H1 (cell line): Measurements from ENCODE around the gene PLB1. TPM values are rescaled to one million over a fixed set of nuclear protein-coding genes. Genes with fewer than 3 reads are reported as not detected.

Experiments
- CTCF ChIA-PET: fragments of 300-600 bp; sonication (Branson Sonifier 250); formaldehyde crosslinking; loops from one replicate; lab custom pipeline; 2021; ENCODE audit not compliant: partially characterized antibody; lab: Charles Lee
- POLR2A ChIA-PET: fragments of 300-600 bp; sonication (Branson Sonifier 250); formaldehyde crosslinking; loops from one replicate; lab custom pipeline; 2021; ENCODE audit warnings: inconsistent platforms; ENCODE audit not compliant: partially characterized antibody; lab: Charles Lee
- DNase-seq, 2 experiments: peaks; one replicate each; pipeline versions ENCODE4 v3.0.0 to v3.0.0-alpha.2; 2010 to 2022; ENCODE audit warnings: low spot score in 2 of 2, low read depth in 1 of 2, mixed read lengths in 1 of 2
- FAIRE-seq: peaks from 2 replicates; lab custom pipeline; 2011; peaks lifted over from hg19 to GRCh38; lab: Jason Lieb, UNC
- H2AFZ ChIP-seq: 2 replicates; pipeline ENCODE4 v1.8.1; 2012; ENCODE audit warnings: low read length, inconsistent platforms
- H2AK5ac ChIP-seq: 2 replicates; pipeline ENCODE4 v1.6.1; 2013; ENCODE audit warnings: low read depth, low read length
- H2BK120ac ChIP-seq: replicated peaks from 2 replicates; pipeline ENCODE3; 2013; ENCODE audit warnings: low read depth, low read length, inconsistent platforms
- H2BK12ac ChIP-seq: 2 replicates; pipeline ENCODE4 v1.6.1; 2013; ENCODE audit warnings: low read depth, low read length
- H2BK15ac ChIP-seq: 2 replicates; pipeline ENCODE4 v1.6.1; 2013; ENCODE audit warnings: low read length
- H2BK20ac ChIP-seq: 2 replicates; pipeline ENCODE4 v1.6.1; 2013; ENCODE audit warnings: low read length
- H2BK5ac ChIP-seq: 2 replicates; pipeline ENCODE4 v1.6.1; 2013; ENCODE audit warnings: low read depth, low read length
- H3K14ac ChIP-seq: 2 replicates; pipeline ENCODE4 v1.6.1; 2013; ENCODE audit warnings: inconsistent platforms; ENCODE audit not compliant: insufficient read length
- H3K18ac ChIP-seq: 2 replicates; pipeline ENCODE4 v1.6.1; 2013; ENCODE audit warnings: low read length; ENCODE audit errors: extremely low read depth
- H3K23ac ChIP-seq: 2 replicates; pipeline ENCODE4 v1.6.1; 2013; ENCODE audit warnings: inconsistent platforms; ENCODE audit not compliant: insufficient read length
- H3K23me2 ChIP-seq: 2 replicates; pipeline ENCODE4 v1.6.1; 2013; ENCODE audit warnings: low read depth, low read length
- H3K27ac ChIP-seq: 2 replicates; pipeline ENCODE4 v1.6.1; 2011; ENCODE audit warnings: low read depth, low read length, inconsistent platforms
- H3K27me3 ChIP-seq, 4 experiments: replicated peaks in 1 of 4; 1 replicate in 1 of 4; 2 replicates in 3 of 4; pipeline versions ENCODE4 v1.6.1 to v1.8.1; 2011 to 2013; ENCODE audit warnings: low read length in 3 of 4, mild to moderate bottlenecking in 3 of 4, inconsistent platforms in 2 of 4, mixed read lengths in 2 of 4, moderate library complexity in 1 of 4; ENCODE audit not compliant: control insufficient read depth in 3 of 4, insufficient read depth in 3 of 4; ENCODE audit errors: extremely low read depth in 1 of 4
- H3K36me3 ChIP-seq, 4 experiments: 2 replicates each; pipeline versions ENCODE4 v1.6.1 to v1.8.1; 2011 to 2013; ENCODE audit warnings: mild to moderate bottlenecking in 4 of 4, low read length in 3 of 4, moderate library complexity in 2 of 4, control low read depth in 1 of 4, inconsistent platforms in 1 of 4; ENCODE audit not compliant: insufficient read depth in 4 of 4, control insufficient read depth in 2 of 4
- H3K4ac ChIP-seq: replicated peaks from 2 replicates; pipeline ENCODE3; 2013; ENCODE audit warnings: low read length, low read depth, mixed read lengths, inconsistent platforms; ENCODE audit not compliant: insufficient read length
- H3K4me1 ChIP-seq, 4 experiments: replicated peaks in 1 of 4; 1 replicate in 1 of 4; 2 replicates in 3 of 4; pipeline versions ENCODE4 v1.6.1 to v1.8.1; 2011 to 2013; ENCODE audit warnings: low read length in 3 of 4, inconsistent platforms in 2 of 4, mixed read lengths in 1 of 4; ENCODE audit not compliant: insufficient read depth in 4 of 4, control insufficient read depth in 3 of 4
- H3K4me2 ChIP-seq, 2 experiments: 2 replicates each; pipeline versions ENCODE4 v1.6.1 to v1.8.1; 2011 to 2013; ENCODE audit warnings: low read depth in 2 of 2, low read length in 2 of 2, control low read depth in 1 of 2, inconsistent platforms in 1 of 2, mild to moderate bottlenecking in 1 of 2; ENCODE audit not compliant: insufficient read depth in 1 of 2
- H3K4me3 ChIP-seq, 4 experiments: fragments of 200-600, 300-600 bp in 1 of 4; sonication (generic), shearing (Covaris generic), sonication (Bioruptor Twin) in 1 of 4; 2 replicates each; pipeline versions ENCODE4 v1.5.1 to v1.8.1; 2011 to 2016; ENCODE audit warnings: low read length in 4 of 4, low read depth in 3 of 4, control low read depth in 2 of 4, inconsistent platforms in 2 of 4, mild to moderate bottlenecking in 2 of 4, mixed read lengths in 1 of 4, moderate library complexity in 1 of 4; ENCODE audit not compliant: insufficient read depth in 2 of 4; ENCODE audit errors: extremely low read depth in 1 of 4
- H3K56ac ChIP-seq: replicated peaks from 2 replicates; pipeline ENCODE3; 2013; ENCODE audit warnings: low read depth, mild to moderate bottlenecking, mixed read lengths, low read length, inconsistent platforms; ENCODE audit not compliant: insufficient read length
- H3K79me1 ChIP-seq: 2 replicates; pipeline ENCODE4 v1.6.1; 2013; ENCODE audit warnings: low read depth, low read length, control low read depth
- H3K79me2 ChIP-seq, 2 experiments: 2 replicates each; pipeline versions ENCODE4 v1.6.1 to v1.8.1; 2012 to 2013; ENCODE audit warnings: low read length in 2 of 2, mild to moderate bottlenecking in 2 of 2, inconsistent platforms in 1 of 2; ENCODE audit not compliant: insufficient read depth in 2 of 2, control insufficient read depth in 1 of 2
- H3K9ac ChIP-seq, 4 experiments: replicated peaks in 1 of 4; 1 replicate in 1 of 4; 2 replicates in 3 of 4; pipeline versions ENCODE4 v1.6.1 to v1.8.1; 2011 to 2013; ENCODE audit warnings: low read depth in 3 of 4, low read length in 3 of 4, control low read depth in 2 of 4, mild to moderate bottlenecking in 2 of 4, moderate library complexity in 2 of 4, inconsistent platforms in 1 of 4; ENCODE audit errors: extremely low read depth in 1 of 4
- H3K9me3 ChIP-seq, 2 experiments: 2 replicates each; pipeline versions ENCODE4 v1.6.1 to v1.8.1; 2012 to 2013; ENCODE audit warnings: mild to moderate bottlenecking in 2 of 2, moderate library complexity in 2 of 2, control low read depth in 1 of 2, inconsistent platforms in 1 of 2, low read depth in 1 of 2, low read length in 1 of 2, mixed read lengths in 1 of 2; ENCODE audit not compliant: insufficient read depth in 2 of 2
- H4K20me1 ChIP-seq, 2 experiments: replicated peaks in 1 of 2; 2 replicates each; pipeline versions ENCODE3 to v1.8.1; 2011 to 2013; ENCODE audit warnings: inconsistent platforms in 2 of 2, low read length in 2 of 2, mild to moderate bottlenecking in 1 of 2; ENCODE audit not compliant: insufficient read depth in 2 of 2, control insufficient read depth in 1 of 2
- H4K5ac ChIP-seq: 2 replicates; pipeline ENCODE4 v1.6.1; 2013; ENCODE audit warnings: low read length, low read depth, mixed read lengths, inconsistent platforms; ENCODE audit not compliant: insufficient read length
- H4K8ac ChIP-seq: 2 replicates; pipeline ENCODE4 v1.8.0; 2013; ENCODE audit warnings: mild to moderate bottlenecking, moderate library complexity, low read length, inconsistent platforms; ENCODE audit not compliant: insufficient read depth; ENCODE audit errors: extremely low read depth
- H4K91ac ChIP-seq: replicated peaks from 2 replicates; pipeline ENCODE3; 2013; ENCODE audit warnings: low read length, mixed read lengths, inconsistent platforms; ENCODE audit not compliant: insufficient read length
- HDAC2 ChIP-seq, 2 experiments: fragments of 300-600 bp in 1 of 2; sonication (generic) in 1 of 2; IDR thresholded peaks; 2 replicates each; pipeline ENCODE4 v1.6.1; 2011 to 2012; ENCODE audit warnings: low read depth in 2 of 2, low read length in 2 of 2, mild to moderate bottlenecking in 2 of 2, moderate library complexity in 2 of 2, borderline replicate concordance in 1 of 2, inconsistent platforms in 1 of 2
- MAFK ChIP-seq: IDR thresholded peaks from 2 replicates; pipeline ENCODE4 v1.6.1; 2012; ENCODE audit warnings: low read depth, mild to moderate bottlenecking, improper control_type of control experiment, low read length
- RFX5 ChIP-seq: IDR thresholded peaks from 2 replicates; pipeline ENCODE4 v1.6.1; 2011; ENCODE audit warnings: low read depth, low read length, improper control_type of control experiment, borderline replicate concordance
- RXRA ChIP-seq: IDR thresholded peaks from 2 replicates; pipeline ENCODE4 v1.6.1; 2011; ENCODE audit warnings: low read depth, mild to moderate bottlenecking, low read length, moderate library complexity; ENCODE audit not compliant: insufficient read depth
- WGBS, 2 experiments: shearing (Covaris generic) in 1 of 2; methylation state at CpG; one replicate each; pipeline versions ENCODE4 v1.1.6 to v1.1.7; 2013 to 2015; ENCODE audit warnings: low lambda C conversion rate in 2 of 2, mixed read lengths in 2 of 2, inconsistent platforms in 1 of 2, low coverage in 1 of 2, missing lambda C conversion rate in 1 of 2; ENCODE audit not compliant: insufficient replicate concordance in 2 of 2, insufficient coverage in 1 of 2, insufficient read length in 1 of 2; ENCODE audit errors: extremely low coverage in 1 of 2, missing lambda C conversion rate in 1 of 2; 5-methylcytosine and 5-hydroxymethylcytosine counted together
- polyA plus RNA-seq, 7 experiments: library from polyadenylated mRNA; depleted of rRNA in 3 of 7; stranded (reverse) in 5 of 7; unstranded in 2 of 7; fragments of >200 nt in 5 of 7; fragments of 200-250 nt in 2 of 7; gene quantifications; 1 replicate in 5 of 7; 2 replicates in 1 of 7; 4 replicates in 1 of 7; pipeline versions ENCODE4 v1.2.1 to v1.2.3, GENCODE V29; 2011 to 2013; ENCODE audit warnings: missing spikeins in 2 of 7, mixed read lengths in 2 of 7
- total RNA-seq: library from RNA; stranded (reverse); fragmentation: NEBNext Ultra II Directional; extraction: Animal tissue kit (Norgen Biotek cat#: 25700); gene quantifications from 2 replicates; pipeline ENCODE4 v1.2.1, GENCODE V29; 2021

PLB1 gene
- total and polyA plus RNA-seq, 2 of the 8 experiments (the other 6 are each of a cell fraction or from before 2014, with no cell fraction given), result 0.20 to 0.36 TPM

DNA sequence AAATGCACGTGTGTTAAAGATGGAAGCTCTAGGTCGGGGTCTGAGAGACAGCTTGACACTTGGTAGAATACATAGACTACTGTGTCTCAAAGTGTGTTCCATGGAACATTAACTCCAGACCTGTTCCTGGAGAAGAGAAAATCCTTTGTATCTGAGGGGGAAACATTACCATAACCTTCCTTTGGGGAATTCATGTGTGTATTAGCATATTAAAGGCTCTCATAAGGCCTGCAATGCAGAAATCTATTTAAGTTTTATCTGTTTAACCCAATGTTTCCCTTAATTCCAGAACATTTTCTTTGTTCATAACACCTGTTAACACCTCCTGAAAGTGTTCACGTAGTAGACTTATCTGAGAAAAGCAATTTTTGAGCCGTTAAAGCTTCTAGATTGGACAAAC lies 99.5 kb downstream of the PLB1 start:
- Histone ChIP-seq H3K79me1 (no peaks in the 10 kb centered on the region), H3K23me2 (no peaks in the 10 kb centered on the region), H4K91ac (no peak overlapping the region), H2AFZ (0 out of 2 replicates have a peak overlapping the region, but pooled peaks have one; percentile 92), H3K9ac (no peak overlapping the region), H3K18ac (no peak overlapping the region), H3K4me1 (peaks cover 0 to 10% (median 3%) of the 10 kb centered on the region in 4 experiments; a peak in 5 of 7 replicates), H3K4ac (no peak overlapping the region), H4K20me1 (no peaks in the 10 kb centered on the region), H3K23ac (no peak overlapping the region), H3K4me3 (no peak overlapping the region), H3K4me2 (no peak overlapping the region), H3K27ac (no peak overlapping the region), H3K79me2 (no peaks in the 10 kb centered on the region), H4K5ac (no peak overlapping the region), H3K56ac (no peak overlapping the region), H2BK15ac (no peak overlapping the region), H2AK5ac (no peak overlapping the region), H2BK5ac (no peak overlapping the region), H3K36me3 (no peaks in the 10 kb centered on the region), H3K14ac (no peak overlapping the region), H3K9me3 (no peaks in the 10 kb centered on the region), H3K27me3 (no peaks in the 10 kb centered on the region), H4K8ac (no peak overlapping the region), H2BK12ac (no peak overlapping the region), H2BK120ac (no peak overlapping the region), H2BK20ac (no peak overlapping the region)
- no peak for TF ChIP-seq RXRA
- TF ChIP-seq MAFK, result no peak
- TF ChIP-seq HDAC2 (IDR thresholded peaks at IDR 0.05; ENCODE audit: borderline replicate concordance in 1 of 2, low read depth in 2 of 2, low read length in 2 of 2), result no peak
- no peak for TF ChIP-seq RFX5
- DNase-seq (no peak), FAIRE-seq (no peak)
- CTCF ChIA-PET, result interaction anchor here (0.5 to 5.1 kb wide), 24 partner anchors 10 to 241 kb away, joined by 3 to 81 read pairs (median 6); partner anchors contain the start of gene PPP1CB
- WGBS, 2 experiments, result 91% methylated on average over 4 of the region's 4 CpGs; no CpG with 5 or more reads in 1 of the 2 experiments
- POLR2A ChIA-PET, result interaction anchor here (1.4 to 2.8 kb wide), 4 partner anchors 11 to 301 kb away, joined by 4 to 13 read pairs (median 5); partner anchors contain the start of gene PPP1CB
